NCI-H345 (cell line): ENCODE measurements around the gene SGCA.

Experiments
- DNase-seq: peaks from one replicate; lab custom pipeline; 2025; lab: John Stamatoyannopoulos, UW

SGCA gene

DNA sequence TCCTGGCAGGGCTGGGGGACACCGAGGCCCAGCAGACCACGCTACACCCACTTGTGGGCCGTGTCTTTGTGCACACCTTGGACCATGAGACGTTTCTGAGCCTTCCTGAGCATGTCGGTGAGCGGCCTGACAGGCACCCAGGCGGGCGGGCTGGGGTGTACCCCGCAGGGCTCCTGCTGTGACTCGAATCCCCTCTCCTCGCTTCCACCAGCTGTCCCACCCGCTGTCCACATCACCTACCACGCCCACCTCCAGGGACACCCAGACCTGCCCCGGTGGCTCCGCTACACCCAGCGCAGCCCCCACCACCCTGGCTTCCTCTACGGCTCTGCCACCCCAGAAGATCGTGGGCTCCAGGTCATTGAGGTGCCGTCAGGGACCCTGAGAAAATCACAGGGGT is 1.6 kb downstream of the SGCA start:
- no peak for DNase-seq

DNA sequence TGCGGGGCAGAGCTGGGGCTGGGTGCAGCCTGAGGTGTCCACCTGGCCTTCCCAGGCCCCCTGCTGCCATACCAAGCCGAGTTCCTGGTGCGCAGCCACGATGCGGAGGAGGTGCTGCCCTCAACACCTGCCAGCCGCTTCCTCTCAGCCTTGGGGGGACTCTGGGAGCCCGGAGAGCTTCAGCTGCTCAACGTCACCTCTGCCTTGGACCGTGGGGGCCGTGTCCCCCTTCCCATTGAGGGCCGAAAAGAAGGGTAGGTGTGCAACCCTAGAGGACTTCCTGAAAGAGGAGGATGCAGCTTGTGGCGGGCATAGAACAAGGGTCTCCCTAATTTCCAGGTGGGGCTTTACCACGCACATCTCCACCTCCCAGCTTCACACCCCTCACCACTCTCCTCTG is 2.5 kb downstream of the SGCA start:
- DNase-seq: no peak

DNA sequence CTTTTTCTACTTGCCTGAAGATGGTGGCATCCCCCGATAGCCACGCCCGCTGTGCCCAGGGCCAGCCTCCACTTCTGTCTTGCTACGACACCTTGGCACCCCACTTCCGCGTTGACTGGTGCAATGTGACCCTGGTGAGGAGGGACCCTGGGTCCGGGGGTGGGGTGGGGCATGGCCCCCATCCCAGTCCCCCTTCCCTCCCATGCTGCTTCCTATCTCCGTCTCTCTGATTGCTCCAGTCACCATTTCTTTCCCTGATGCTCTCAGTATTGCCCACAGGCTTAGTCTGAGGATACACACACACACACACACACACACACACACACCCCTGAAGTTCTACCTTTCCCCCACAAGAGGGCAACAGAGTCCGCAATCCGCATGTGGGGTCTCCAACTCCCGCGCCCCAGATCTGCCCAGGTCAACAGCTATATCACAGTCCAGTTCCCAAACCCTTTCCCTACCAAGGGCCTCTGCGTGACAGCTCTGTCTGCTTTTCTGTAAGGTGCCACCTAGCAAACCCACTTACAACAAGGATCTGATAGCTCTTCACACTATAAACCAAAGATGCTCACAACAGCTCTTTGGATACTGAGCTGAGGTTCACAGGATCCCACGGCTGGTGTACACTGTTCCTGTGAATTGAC is 3.4 kb downstream of the SGCA start:
- DNase-seq: peak; percentile 33

DNA sequence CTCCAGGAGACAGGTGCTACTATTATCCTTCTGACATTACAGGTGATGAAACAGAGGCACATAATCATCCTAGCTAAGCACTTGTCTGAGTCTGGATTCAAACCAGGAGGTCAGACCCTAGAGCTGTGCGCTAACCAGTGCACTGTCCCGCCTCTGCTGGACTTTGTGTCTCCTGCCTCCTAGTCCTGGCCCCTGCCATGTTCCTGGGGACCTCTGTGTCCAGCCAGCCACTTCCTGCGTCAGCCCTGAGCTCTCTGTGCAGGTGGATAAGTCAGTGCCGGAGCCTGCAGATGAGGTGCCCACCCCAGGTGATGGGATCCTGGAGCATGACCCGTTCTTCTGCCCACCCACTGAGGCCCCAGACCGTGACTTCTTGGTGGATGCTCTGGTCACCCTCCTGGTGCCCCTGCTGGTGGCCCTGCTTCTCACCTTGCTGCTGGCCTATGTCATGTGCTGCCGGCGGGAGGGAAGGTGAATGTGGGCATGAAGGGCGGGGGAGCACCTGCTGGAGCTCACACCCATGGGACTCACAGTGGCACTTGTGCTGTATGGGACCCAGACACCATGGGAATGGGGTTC is 4.2 kb downstream of the SGCA start:
- DNase-seq: no peak

DNA sequence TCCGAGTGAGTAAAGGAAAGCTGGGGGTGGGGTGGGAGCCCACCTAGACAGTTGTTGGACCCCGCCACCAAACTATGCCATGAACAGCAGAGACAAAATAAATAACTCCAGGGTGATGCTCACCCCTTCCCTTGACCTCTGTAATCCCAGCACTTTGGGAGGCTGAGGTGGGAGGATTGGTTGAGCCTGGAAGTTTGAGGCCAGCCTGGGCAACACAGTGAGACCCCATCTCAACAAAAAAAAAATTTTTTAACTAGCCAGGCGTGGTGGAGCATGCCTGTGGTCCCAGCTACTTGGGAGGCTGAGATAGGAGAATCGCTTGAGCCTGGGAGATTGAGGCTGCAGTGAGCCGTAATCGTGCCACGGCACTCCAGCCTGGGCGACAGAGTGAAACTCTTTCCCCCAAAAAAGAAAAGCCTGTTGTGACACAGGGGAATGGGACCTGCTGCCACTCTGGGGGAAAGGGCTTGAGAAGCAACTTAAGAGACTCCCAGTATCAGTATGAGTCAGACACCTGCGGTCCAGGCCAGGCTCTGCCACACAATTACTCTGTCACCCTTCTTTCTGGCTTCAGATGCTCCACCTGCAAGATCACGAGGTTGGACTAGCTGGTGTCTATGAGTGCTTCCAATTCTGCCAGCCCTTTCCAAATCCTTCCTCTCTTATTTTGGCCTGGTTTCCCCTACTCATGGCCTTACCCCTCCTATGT is 5.0 kb downstream of the SGCA start:
- DNase-seq: no peak

DNA sequence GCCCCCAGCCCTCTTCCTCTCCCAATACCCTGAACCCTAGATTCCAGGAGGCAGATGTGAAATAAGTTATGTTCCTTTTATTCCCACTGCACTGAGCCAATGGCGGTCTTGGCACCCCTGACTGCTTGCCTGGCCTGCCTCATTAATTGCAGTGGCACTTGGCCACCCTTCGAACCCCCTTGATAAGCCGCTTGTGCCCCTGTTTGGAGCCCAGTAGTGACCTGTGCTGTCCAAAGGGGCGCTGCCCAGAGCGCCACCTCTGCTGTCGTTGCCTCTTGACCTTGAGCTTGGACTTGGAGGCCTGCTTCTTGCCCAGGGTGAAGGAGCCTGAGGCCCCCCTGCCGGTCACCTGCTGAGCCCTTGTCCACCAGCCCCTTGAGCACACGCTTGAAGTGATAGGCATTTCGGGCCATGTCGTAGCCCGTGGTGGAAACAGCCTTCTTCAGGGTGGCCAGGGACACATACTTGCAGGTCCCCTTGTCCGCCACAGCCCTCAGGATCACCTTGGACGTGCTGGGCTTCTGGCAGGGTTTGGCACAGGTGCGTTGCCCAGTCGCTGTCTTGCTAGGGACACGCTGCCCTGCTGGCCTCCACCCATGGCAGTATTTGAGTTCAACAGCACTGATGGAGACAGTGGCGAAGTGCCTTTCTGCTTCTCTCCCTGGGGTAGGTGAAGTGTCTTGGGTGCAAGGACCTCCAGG is 5.7 kb downstream of the SGCA start:
- DNase-seq: no peak

DNA sequence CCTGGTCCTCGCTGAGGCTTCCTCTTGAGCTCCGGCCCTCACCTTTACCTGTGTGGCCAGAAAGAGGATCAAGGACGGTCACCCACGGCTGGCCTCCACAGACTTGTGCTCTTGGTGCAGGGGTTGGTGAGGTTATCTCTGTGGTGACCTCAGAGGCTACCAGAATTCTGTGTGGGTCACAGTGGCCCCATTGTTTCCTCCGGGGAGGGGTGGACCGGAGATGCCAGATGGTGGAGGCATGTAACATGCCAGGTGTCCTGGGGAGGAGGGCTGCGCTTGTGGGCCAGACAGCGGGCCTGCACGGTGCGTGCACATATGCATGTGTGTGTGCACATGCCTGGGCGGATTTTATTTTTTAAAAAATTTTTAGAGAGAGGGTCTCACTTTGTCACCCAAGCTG is 6.3 kb downstream of the SGCA start:
- no peak for DNase-seq

DNA sequence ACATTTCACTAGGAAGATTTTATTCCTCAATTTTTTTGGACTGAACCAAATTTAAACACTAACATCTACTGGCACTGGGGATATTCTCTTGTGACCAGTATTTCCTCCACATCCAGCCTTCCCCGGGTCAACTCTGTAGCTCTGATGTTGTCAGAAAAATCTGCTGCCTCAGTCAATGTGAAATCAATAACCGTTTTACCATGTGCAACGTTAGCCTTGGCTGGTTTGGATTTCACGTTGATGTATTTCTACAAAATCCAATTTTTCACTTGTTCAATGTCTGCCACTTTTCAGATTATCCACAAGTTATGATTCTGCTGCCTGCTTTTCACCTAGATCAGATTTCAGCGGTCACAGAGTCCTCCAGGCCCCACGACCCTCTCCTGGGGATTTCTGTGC is 7.1 kb downstream of the SGCA start:
- DNase-seq: no peak

DNA sequence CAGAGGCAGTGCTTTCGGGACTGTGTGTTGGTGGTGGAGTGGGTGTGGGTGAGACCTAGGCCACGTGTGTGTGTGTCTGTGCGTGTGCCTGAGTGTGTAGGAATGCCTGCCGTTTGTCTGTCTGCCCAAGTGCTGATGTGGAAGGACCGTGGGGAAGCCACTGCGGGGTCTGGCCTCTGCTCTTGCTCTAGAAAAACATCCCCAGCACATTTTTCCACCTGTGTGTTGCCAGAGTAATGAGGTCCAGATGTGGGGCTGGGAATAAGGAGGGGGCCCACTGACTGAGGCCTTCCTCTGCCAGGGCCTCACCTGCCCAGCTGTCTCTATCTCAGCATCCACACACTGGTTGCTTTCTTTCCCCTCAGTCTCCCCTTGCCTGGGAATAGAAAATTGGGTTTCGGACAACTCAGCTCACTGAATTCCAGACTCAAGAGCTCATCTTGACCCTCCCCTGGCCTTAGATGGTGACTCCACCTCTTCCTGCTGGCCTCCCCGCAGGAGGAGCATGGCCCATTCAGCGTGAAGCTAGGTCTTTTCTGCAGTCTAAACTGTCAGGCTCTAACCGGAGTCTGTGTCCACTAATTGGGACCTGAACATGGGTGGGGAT is 7.6 kb downstream of the SGCA start:
- no peak for DNase-seq

DNA sequence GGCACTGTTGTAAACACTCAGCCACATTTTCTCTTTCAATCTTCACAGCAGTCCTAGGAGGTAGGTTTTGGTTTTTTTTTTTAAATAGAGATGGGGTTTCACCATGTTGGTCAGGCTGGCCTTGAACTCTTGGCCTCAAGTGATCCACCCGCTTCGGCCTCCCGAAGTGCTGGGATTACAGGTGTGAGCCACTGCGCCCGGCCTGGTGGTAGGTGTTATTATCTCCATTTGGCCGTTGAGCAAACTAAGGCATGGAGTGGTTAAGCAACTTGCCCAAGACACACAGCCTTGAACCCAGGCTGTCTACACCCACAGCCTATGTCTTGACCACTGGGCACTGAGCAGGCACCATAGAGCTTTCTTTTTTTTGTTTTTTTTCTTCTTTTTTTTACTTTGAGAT is 8.6 kb downstream of the SGCA start:
- no peak for DNase-seq

DNA sequence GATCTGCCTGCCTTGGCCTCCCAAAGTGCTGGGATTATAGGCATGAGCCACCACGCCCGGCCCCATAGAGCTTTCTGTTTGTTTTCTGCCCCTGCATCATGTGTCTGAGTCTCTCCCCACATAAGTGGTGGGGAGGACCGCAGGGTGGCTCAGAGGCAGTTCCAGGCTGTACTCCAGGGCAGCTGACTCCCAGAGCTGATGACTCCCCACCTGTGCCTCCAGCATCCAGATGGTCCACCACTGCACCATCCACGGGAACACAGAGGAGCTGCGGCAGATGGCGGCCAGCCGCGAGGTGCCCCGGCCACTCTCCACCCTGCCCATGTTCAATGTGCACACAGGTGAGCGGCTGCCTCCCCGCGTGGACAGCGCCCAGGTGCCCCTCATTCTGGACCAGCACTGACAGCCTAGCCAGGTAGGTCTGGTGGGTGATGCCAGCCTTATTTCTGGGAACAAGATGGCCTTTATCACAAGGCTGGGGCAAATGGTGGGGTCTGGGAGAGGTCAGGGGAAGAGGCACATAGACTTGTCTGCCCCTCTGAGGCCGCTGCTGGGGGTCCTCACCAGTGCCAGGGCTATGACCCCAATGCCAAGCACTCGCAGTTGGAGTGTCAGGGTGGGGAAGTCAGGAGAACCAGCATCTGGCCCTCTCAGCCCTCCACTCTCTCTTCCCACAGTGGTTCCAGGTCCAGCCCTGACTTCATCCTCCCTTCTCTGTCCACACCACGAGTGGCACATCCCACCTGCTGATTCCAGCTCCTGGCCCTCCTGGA is 9.4 kb downstream of the SGCA start:
- no peak for DNase-seq

DNA sequence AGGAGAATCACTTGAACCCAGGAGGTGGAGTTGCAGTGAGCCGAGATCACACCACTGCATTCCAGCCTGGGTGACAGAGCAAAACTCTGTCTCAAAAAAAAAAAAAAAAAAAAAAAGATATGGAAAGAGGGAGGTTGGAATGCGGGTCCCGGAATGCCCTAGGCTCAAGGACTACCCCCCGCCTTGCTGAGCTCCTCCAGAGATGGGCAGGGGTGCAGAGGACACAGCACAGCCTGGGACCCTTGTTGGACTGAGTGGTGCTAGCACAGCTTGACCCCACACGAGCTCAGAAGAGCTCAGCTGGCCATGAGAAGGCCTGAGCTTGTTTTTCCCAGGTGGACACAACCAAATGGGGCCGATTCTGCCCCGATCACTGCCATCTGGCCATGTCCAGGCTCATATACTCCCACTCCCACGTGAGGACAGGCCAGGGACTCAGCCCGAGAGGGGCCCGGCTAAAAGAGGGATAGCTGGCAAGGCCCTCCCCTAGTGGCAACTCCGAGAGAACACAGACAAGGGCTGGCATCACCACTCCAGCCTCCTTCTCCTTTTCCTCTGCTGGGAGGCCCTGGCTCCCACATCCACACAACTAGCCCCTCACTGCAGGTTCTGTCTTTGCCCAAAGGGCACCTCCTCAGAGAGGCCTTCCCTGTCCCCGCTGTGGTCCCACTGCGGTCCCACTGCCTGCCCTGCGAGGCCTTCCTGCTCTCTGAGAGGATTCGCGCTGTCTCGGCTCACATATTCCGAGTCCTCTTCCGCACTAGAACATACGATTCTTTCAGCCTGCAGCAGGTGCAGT is 11.0 kb downstream of the SGCA start:
- DNase-seq: no peak

DNA sequence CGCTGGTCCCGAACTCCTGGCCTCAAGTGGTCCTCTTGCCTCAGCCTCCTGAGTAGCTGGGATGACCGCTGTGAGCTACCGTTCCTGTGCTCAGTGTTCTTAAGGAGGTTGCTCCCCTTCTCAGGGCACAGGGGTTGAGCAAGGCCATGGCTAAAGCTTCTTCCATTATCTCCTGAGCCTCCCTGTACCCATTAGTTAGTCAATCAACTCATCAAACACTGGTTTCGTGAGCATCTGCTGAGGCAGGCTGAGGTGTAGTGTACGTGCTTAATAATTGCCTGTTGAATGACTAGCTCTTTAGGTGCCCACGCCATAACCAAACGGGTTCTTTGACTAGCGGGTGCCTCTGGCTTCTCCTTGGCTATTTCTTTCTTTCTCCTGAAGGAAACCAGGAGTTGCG is 11.7 kb downstream of the SGCA start:
- DNase-seq: no peak

DNA sequence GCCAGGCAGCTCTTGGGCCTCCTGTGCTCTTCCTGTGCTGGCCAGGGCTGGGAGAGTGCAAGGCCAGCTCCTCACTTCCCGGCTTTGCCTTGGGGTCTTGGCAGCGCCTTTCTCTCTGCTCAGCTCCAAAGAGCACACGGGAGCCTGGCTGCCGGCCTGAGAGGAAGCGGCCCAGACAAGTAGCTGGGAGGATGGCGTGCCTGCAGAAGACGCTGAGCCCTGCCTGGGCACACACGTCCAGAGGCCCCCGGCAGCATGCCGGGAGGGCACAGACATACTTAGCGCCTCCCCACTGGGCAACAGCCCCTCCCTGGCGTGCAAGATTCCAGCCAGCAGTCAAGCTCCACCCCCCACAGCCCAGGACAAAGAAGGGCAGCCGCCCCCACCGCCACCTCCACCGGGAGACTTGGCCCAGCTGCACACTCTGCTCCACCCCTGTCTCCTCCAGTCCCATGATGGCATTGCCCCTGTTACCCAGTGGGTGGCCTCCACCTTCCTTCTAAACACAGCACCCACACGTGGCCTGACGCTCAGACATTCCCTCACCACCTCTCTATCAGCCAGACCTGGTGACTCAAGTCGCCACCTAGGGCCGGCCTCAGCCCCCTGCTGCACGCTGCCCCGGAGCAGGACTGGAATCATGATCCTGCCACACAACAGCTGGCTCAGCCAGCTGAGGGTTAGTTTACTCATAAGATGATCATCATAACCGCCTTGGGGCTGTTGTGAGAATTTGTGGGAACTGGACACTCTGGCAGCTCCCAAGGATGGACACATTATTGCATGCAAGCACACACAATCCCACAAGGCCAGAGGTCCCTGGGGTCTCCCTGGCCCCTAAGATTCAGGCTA is 12.4 kb downstream of the SGCA start:
- peak; percentile 56 for DNase-seq

DNA sequence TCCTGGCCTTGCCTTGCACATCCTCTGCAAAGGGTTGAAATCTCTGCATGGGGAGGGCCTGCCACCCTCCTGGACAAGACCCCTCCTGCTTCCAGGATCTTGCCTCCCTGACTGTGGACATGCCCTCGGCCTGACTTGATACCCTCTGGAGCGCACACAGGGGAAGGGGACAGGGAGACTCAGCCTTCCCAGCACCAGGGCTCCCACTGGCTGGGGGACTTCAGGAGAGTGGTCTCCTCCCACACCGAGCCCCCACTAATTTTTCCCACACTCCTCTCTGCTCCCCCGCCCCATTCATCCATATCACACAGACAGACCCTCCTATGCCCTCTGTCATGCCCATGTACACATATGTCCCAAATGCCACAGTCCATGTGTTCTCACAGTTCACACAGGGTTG is 14.3 kb downstream of the SGCA start:
- no peak for DNase-seq

DNA sequence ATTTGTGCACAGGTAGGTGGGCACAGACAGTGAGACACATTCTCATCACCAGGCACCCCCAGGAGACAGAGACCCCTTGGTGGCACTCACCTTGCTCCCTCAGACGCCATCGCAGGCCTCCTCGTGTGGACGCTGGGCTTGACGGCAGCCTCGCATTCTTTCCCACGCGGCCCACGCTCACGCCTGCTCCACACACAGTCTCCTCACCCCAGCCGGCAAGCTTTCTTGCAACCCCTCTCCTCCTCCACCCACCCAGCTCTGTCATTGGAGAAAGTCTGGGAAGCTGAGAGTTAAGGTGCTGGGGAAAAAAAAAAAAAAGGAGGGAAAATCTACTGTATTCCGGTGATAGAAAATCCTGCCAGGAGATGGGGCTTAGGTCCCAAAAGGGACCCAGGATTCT is 14.8 kb downstream of the SGCA start:
- no peak for DNase-seq

DNA sequence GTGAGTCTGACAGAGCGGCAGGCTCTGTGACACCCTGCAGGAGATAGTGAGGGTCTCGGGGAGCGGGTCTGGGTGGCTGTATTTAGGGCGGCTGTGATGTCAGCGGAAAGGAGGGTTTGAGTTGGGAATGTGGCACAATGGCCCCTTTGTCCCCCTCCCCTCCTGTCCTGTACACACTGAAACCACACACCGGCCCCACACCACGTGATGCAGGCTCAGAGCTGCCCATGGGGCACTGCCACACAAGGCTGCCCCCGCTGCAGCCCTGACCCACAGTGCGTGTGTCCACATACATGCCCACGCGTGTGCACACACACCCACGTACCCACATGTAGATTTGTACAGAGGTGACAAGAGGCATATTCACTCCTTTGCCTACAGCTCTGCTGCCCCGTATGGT is 15.3 kb downstream of the SGCA start:
- DNase-seq: no peak

DNA sequence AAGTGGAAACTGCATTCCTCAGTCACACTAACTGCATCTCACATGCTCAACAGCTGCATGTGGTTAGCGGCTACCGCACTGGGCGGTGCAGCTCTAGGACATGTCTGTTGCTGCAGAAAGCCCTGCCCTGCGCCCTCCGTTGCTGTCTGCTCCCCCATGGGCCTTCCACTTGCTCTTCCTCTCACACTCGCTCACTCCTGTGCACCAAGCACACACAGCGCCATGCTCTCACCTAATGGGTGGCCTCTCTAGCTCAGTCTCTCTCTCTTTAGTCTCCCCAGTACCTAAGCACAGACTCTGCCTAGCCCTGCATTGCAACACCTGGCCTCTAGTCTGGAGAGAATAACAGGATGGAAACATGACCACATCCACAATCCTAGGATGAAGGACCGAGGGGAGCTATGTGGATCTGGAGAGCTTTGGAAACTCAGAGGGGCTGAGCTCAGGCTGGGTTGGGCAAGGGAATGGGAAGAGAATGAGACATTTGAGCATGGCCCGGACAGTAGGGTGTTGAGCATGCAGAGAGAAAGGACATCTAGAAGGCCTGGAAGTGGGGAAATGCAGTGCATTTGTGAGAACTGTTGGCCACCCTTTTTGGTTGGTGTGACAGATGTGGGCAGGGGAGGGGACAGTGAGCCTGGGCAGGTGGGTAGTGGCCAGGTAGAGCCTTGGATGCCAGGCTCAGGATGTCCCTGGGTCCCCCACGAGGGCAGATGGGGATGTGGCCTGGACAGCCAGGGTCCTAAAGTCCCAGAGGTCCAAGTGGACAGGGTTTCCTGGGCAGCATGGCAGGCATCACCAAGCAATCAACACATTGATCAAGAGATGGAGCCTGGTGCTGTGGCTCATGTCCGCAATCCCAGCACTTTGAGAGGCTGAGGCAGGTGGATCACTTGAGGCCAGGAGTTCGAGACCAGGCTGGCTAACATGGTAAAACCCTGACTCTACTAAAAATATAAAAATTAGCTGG is 16.1 kb downstream of the SGCA start:
- no peak for DNase-seq
